HG02642 (cell line): ENCODE results near the gene ZNF668.

ENCODE experiments used
- ATAC-seq: cut with Tn5 transposase; IDR thresholded peaks from one replicate; pipeline ENCODE4 v1.9.1; 2021; ENCODE audit warnings: mild to moderate bottlenecking; ENCODE audit not compliant: unreplicated experiment, poor library complexity

Gene ZNF668

GRCh38 chr16:31073970-31074813 is at the start of gene ZNF668, which contains the start of gene ZNF646:
TSS of gene ZNF668 (minus strand) at chr16:31074240. CDS start at chr16:31064459, 9,781 bp downstream.
TSS of gene ZNF646 (plus strand) at chr16:31074422. CDS start at chr16:31076325, 1,903 bp downstream.
- peak; percentile 64 for ATAC-seq

GRCh38 chr16:31120129-31120528 is 46.1 kb upstream of the ZNF668 start:
- no peak for ATAC-seq

- ATAC-seq: no peak
These were observed 44.4 kb upstream of the ZNF668 start for GRCh38 chr16:31118223-31119155.

- ATAC-seq: peak; percentile 88
These were observed 43.6 kb upstream of the ZNF668 start, which contains the start of gene KAT8 for GRCh38 chr16:31117384-31118222. TSS of gene KAT8 (plus strand) at chr16:31117664. CDS start at chr16:31117682, 18 bp downstream.

GRCh38 chr16:31114468-31114867 is 40.4 kb upstream of the ZNF668 start:
- no peak for ATAC-seq

GRCh38 chr16:31113121-31114120 is 39.4 kb upstream of the ZNF668 start:
- no peak for ATAC-seq

GRCh38 chr16:31112711-31113110 is 38.7 kb upstream of the ZNF668 start:
- ATAC-seq: no peak

- ATAC-seq: no peak
These were observed 37.9 kb upstream of the ZNF668 start for GRCh38 chr16:31111881-31112466.

GRCh38 chr16:31110106-31111034 is 36.3 kb upstream of the ZNF668 start:
- ATAC-seq: no peak

GRCh38 chr16:31109622-31110021 is 35.6 kb upstream of the ZNF668 start:
- ATAC-seq: no peak

GRCh38 chr16:31108794-31109558 is 34.9 kb upstream of the ZNF668 start:
- ATAC-seq: no peak

- ATAC-seq: peak; percentile 86
These were observed 34.2 kb upstream of the ZNF668 start, which contains the start of gene BCKDK for GRCh38 chr16:31108035-31108793. TSS of gene BCKDK (plus strand) at chr16:31108386. CDS start at chr16:31109224, 838 bp downstream.

- ATAC-seq: peak; percentile 46
These were observed 33.4 kb upstream of the ZNF668 start for GRCh38 chr16:31107465-31107867.

- no peak for ATAC-seq
These were observed 32.7 kb upstream of the ZNF668 start for GRCh38 chr16:31106509-31107464.
